WI38 (cell line): Measurements from ENCODE around the gene CA5A.

ENCODE experiments used
- H3K4me3 ChIP-seq: 2 replicates; pipeline ENCODE4 v1.5.1; 2011; ENCODE audit warnings: low read depth, mild to moderate bottlenecking, control low read depth, low read length
- TF ChIP-seq, protein P1 (sequence below): IDR thresholded peaks from 2 replicates; pipeline ENCODE4 v1.5.1; 2012; ENCODE audit warnings: low read depth, mild to moderate bottlenecking, control low read depth, low read length

Gene CA5A

DNA sequence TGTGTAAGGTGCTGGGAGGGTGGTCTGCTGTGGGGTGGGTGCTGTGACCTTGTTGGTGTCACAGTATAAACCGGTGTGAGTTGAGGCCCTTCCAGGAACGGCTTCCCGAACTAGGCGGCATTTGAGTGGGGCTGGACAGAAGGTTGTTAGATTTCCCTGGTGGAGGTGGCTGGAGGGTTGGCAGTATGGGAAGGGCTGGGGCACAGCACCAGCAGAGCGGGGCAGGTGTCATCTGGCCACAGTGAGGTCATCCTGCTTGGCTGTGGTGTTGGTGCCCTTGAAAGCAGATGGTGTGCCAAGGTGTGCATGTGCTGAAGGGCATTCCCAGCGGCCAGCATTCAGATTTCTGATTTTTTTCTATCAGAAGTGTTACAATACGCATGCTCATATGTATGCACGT is 43.0 kb upstream of the CA5A start:
- no peak overlapping the region for H3K4me3 ChIP-seq
- TF ChIP-seq, protein P1, sequence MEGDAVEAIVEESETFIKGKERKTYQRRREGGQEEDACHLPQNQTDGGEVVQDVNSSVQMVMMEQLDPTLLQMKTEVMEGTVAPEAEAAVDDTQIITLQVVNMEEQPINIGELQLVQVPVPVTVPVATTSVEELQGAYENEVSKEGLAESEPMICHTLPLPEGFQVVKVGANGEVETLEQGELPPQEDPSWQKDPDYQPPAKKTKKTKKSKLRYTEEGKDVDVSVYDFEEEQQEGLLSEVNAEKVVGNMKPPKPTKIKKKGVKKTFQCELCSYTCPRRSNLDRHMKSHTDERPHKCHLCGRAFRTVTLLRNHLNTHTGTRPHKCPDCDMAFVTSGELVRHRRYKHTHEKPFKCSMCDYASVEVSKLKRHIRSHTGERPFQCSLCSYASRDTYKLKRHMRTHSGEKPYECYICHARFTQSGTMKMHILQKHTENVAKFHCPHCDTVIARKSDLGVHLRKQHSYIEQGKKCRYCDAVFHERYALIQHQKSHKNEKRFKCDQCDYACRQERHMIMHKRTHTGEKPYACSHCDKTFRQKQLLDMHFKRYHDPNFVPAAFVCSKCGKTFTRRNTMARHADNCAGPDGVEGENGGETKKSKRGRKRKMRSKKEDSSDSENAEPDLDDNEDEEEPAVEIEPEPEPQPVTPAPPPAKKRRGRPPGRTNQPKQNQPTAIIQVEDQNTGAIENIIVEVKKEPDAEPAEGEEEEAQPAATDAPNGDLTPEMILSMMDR = no peak

DNA sequence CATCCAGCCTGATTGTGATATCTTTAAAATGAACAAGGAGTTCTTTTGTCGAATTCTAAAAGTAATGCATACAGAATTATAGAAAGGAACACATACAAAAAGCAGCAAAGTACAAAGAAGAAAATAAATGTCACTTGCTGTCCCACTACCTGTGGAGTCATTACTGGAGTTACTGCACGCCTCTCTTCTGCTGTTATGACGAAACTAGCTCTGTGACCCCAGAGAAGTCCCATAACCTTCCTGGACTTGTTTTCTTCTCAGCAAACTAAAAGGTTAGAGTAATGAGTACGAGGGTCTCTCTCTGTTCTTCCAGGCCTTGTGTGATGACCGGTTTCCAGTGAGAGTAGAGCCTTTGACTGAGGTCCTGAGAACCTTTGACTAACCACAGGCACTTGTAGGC is 41.8 kb upstream of the CA5A start:
- H3K4me3 ChIP-seq = no peak overlapping the region
- TF ChIP-seq, protein P1 = no peak

DNA sequence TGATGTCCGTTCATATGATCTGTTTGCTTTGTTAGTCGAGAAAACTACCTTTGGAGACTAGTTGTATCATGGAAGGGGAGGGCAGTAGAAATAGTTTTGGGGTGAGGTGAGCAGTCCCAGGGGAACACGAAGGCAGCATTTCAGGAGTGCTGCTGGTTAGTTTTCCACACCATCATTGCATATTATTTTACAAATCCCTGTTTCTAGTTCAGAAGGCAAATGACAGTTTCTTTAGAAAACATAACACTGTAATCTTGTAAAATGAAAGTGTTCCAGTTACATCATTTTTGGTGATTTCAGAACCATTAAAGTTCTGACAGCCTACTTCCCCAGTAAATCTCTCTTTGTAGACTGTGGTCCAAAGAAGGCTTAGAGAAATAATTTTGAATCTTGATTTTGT is 40.3 kb upstream of the CA5A start:
- TF ChIP-seq, protein P1 = no peak

DNA sequence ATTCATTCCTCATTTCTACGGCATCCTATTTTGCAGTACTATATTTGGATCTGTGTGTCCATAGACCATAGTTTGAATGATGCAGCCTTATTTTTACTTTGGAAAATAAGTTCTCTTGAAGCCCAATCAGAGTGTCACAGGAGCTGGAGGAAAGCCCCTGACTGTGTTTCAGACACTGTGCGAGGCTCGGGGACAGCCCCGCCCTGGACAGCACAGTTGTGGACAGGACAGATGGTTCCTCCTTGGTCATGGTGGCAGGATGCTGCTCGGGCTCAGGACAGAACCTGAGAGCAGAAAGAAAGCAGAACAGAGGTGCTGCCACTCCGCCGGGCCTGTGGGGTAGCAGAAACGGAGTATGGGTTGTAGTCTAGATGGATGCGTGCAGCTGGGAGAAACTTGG is 37.8 kb upstream of the CA5A start:
- no peak overlapping the region for H3K4me3 ChIP-seq
- TF ChIP-seq, protein P1 = no peak

More for the DNA sequence above, 40.3 kb upstream of the CA5A start:
- H3K4me3 ChIP-seq = no peak overlapping the region

DNA sequence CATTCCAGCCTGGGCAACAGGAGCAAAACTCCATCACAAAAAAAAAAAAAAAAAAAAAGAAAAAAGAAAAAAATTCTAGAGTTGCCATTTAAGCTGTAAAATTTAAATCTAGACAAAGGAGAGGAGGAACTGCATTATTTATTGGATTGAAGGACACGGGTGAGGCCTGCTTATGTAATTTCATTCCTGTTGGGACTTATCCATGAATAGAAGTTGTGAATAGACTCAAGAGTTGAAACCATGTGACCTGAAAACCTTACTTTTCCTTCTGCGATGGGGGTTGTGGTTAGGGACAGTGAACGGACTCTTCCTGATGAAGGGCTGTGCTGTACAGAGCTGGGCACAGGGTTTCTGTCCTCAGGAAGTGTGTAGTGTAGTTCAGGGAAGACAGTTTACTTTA is 37.4 kb upstream of the CA5A start:
- no peak overlapping the region for H3K4me3 ChIP-seq
- TF ChIP-seq, protein P1 = no peak

DNA sequence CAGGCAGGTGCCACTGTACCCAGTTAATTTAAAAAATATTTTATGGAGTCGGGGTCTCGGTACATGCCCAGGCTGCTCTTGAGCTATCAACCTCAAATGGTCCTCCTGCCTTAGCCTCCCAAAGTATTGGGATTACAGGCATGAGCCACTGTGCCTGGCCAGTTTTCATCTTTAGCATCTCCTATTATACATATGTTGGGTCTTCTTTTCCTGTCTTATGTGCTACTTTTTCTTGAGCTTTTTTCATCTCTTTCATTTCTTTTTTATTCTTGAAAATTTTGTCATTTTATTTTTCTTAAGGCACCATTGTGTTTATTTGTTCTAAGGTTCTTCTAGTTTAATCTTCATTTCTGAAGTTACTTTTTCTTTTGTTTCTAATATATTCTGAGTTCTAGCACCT is 35.6 kb upstream of the CA5A start:
- TF ChIP-seq, protein P1 = no peak

DNA sequence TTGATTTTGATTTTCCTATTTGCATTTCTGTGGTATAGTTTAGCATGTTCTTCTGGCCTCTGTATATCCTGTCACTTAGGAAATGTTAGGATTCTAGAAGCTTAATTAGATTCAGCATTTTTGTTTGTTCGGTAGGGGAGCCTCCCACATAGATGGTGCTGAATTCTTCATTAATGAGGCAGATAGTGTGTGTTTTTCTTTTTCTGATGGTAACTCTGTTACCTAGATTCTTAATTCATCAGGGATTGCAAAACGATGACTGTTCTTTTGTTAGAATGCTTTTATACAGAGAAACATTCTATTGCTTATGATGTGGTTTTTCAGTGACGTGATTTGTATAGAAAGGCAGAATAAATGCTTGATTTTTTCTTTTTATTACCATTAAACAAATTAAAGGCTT is 33.9 kb upstream of the CA5A start:
- TF ChIP-seq, protein P1 = no peak

More for the DNA sequence above, 35.6 kb upstream of the CA5A start:
- no peak overlapping the region for H3K4me3 ChIP-seq

More for the DNA sequence above, 33.9 kb upstream of the CA5A start:
- no peak overlapping the region for H3K4me3 ChIP-seq
